ENCODE results near the gene RALGAPA2.

Gene RALGAPA2

GRCh38 chr20:20517296-20517695 lies 195.1 kb downstream of the RALGAPA2 start:
- TF ChIP-seq CTCF (IDR thresholded peaks at IDR 0.05; ENCODE audit: insufficient read depth, low read length, poor library complexity, severe bottlenecking) (no peak), EZH2phosphoT487 (conservative IDR thresholded peaks at IDR 0.05; ENCODE audit: low read length) (no peak)
- Histone ChIP-seq H3K4me2 (ENCODE audit: low read depth, low read length, poor library complexity, severe bottlenecking) (no peak overlapping the region), H3K9me2 (replicated peaks; ENCODE audit: insufficient read depth, low read length) (no peaks in the 10 kb centered on the region), H3K27ac (ENCODE audit: low read depth, low read length) (no peak overlapping the region), H4K20me1 (ENCODE audit: low read depth, low read length) (no peaks in the 10 kb centered on the region), H3K79me2 (ENCODE audit: insufficient read depth, low read length) (no peaks in the 10 kb centered on the region), H2AFZ (ENCODE audit: low read depth, low read length, severe bottlenecking) (no peak overlapping the region), H3K9me3 (ENCODE audit: insufficient read depth, low read length) (peaks cover 5% of the 10 kb centered on the region; the same call in 1 of the 2 replicates), H3K36me3 (ENCODE audit: low read length) (no peaks in the 10 kb centered on the region), H3K27me3 (ENCODE audit: low read length) (no peaks in the 10 kb centered on the region), H3K9ac (ENCODE audit: low read length) (no peak overlapping the region), H3F3A (ENCODE audit: insufficient read depth) (no peaks in the 10 kb centered on the region), H3K4me3 (ENCODE audit: insufficient read depth, low read length, poor library complexity, severe bottlenecking) (no peak overlapping the region)

GRCh38 chr20:20513720-20514119 lies 198.7 kb downstream of the RALGAPA2 start:
- no peaks in the 10 kb centered on the region for H3K9me2 ChIP-seq (replicated peaks; ENCODE audit: insufficient read depth, low read length)
- no peaks in the 10 kb centered on the region for H3K27me3 ChIP-seq (ENCODE audit: low read length)
- peaks cover 5% of the 10 kb centered on the region; the same call in 1 of the 2 replicates for H3K9me3 ChIP-seq (ENCODE audit: insufficient read depth, low read length)

GRCh38 chr20:20505554-20505953 lies 206.9 kb downstream of the RALGAPA2 start:
- Histone ChIP-seq H3K4me2 (ENCODE audit: low read depth, low read length, poor library complexity, severe bottlenecking) (no peak overlapping the region), H4K20me1 (ENCODE audit: low read depth, low read length) (no peaks in the 10 kb centered on the region), H3K4me3 (ENCODE audit: insufficient read depth, low read length, poor library complexity, severe bottlenecking) (no peak overlapping the region), H2AFZ (ENCODE audit: low read depth, low read length, severe bottlenecking) (no peak overlapping the region), H3K27me3 (ENCODE audit: low read length) (no peaks in the 10 kb centered on the region), H3K79me2 (ENCODE audit: insufficient read depth, low read length) (no peaks in the 10 kb centered on the region), H3K27ac (ENCODE audit: low read depth, low read length) (no peak overlapping the region), H3F3A (ENCODE audit: insufficient read depth) (no peaks in the 10 kb centered on the region), H3K36me3 (ENCODE audit: low read length) (no peaks in the 10 kb centered on the region), H3K9me2 (replicated peaks; ENCODE audit: insufficient read depth, low read length) (no peaks in the 10 kb centered on the region), H3K9me3 (ENCODE audit: insufficient read depth, low read length) (no peaks in the 10 kb centered on the region), H3K9ac (ENCODE audit: low read length) (no peak overlapping the region)
- TF ChIP-seq EZH2phosphoT487 (conservative IDR thresholded peaks at IDR 0.05; ENCODE audit: low read length), result no peak
- no peak for TF ChIP-seq CTCF (IDR thresholded peaks at IDR 0.05; ENCODE audit: insufficient read depth, low read length, poor library complexity, severe bottlenecking)

More at GRCh38 chr20:20513720-20514119, 198.7 kb downstream of the RALGAPA2 start:
- Histone ChIP-seq H3F3A (ENCODE audit: insufficient read depth) (no peaks in the 10 kb centered on the region), H3K36me3 (ENCODE audit: low read length) (no peaks in the 10 kb centered on the region), H3K9ac (ENCODE audit: low read length) (no peak overlapping the region), H3K4me3 (ENCODE audit: insufficient read depth, low read length, poor library complexity, severe bottlenecking) (no peak overlapping the region), H3K27ac (ENCODE audit: low read depth, low read length) (no peak overlapping the region), H4K20me1 (ENCODE audit: low read depth, low read length) (no peaks in the 10 kb centered on the region), H3K79me2 (ENCODE audit: insufficient read depth, low read length) (no peaks in the 10 kb centered on the region), H2AFZ (ENCODE audit: low read depth, low read length, severe bottlenecking) (no peak overlapping the region), H3K4me2 (ENCODE audit: low read depth, low read length, poor library complexity, severe bottlenecking) (no peak overlapping the region)
- TF ChIP-seq CTCF (IDR thresholded peaks at IDR 0.05; ENCODE audit: insufficient read depth, low read length, poor library complexity, severe bottlenecking) (no peak), EZH2phosphoT487 (conservative IDR thresholded peaks at IDR 0.05; ENCODE audit: low read length) (no peak)
